ENCODE data around the gene SHQ1.

The SHQ1 gene

DNA sequence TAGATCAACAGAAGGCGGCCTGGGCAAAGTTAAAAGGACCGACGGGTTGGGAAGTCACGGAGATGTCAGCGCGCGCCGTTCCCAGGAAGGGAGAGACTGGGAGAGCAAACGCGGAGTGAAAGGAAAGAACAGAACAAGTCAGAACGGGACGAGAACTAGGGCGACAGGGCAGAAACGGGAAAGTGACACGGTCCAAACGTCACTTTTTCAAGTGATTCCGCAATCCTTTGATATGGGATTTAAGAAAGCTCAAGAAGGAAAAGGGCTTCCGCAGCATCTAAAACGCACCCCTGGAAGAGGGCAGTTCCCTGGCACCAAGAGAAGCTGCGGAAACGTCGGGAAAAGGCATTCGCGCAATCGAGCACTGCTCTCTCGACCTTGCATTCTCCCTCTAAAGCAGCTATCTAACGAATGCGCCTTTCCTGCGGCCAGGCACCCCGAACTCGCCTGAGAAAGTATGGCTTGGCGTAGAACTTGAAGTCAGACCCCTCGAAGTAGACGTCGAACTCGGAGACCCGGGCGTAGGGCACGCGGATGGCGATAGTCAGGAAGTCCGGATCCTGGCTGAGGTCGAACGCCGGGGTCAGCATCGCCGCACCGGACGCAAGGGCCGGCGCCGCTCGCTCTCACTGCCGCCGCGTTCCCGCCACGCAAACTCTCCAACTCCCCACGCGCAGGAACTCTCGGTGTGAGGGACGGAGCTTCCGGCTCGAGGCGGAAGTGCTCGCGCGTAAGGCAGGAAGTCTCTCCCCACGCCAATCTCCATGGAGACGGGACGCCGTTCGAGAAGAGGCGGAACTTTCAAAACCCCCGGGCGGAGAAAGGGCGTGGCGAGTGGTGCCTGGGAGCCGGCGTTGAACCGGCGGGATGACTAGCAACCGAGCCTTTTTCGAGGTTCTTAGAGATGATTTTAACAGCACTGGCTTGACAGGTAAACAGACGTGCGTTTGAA, at the start of gene SHQ1:
Gene SHQ1 (minus strand): TSS at position 695 of the 952 bp plus-strand sequence. CDS start 105 bp downstream, at position 590.
- H3K4me1 ChIP-seq (ENCODE audit: control insufficient read depth, insufficient read depth, low read length) = peaks cover 2% of the 10 kb centered on the region
- H3K4me3 ChIP-seq (ENCODE audit: low read depth, low read length) = peak within 1 kb of the TSS; percentile 99
- peak within 1 kb of the TSS; percentile 57 for H3K9ac ChIP-seq (ENCODE audit: low read depth, low read length)
- no peaks in the 10 kb centered on the region for H3K9me3 ChIP-seq (ENCODE audit: control insufficient read depth, insufficient read depth, low read length)
- no peaks in the 10 kb centered on the region for H3K36me3 ChIP-seq (ENCODE audit: control insufficient read depth, insufficient read depth, low read length)
- peaks cover 31% of the 10 kb centered on the region for H3K27me3 ChIP-seq (ENCODE audit: control insufficient read depth, insufficient read depth, low read length)

DNA sequence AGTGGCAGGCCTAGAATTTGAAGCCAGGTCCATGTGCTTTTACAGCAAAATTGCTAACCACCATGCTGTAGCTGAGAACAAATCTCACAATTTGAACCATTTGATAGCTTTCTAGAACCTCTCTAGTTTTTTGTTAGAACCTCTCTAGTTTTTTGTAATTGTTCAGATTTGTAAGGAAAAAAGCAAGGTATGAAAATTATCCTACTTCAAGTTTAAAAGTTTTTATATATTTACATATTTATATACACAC, 49.4 kb upstream of the SHQ1 start:
- H3K27me3 ChIP-seq (ENCODE audit: control insufficient read depth, insufficient read depth, low read length) = no peaks in the 10 kb centered on the region

DNA sequence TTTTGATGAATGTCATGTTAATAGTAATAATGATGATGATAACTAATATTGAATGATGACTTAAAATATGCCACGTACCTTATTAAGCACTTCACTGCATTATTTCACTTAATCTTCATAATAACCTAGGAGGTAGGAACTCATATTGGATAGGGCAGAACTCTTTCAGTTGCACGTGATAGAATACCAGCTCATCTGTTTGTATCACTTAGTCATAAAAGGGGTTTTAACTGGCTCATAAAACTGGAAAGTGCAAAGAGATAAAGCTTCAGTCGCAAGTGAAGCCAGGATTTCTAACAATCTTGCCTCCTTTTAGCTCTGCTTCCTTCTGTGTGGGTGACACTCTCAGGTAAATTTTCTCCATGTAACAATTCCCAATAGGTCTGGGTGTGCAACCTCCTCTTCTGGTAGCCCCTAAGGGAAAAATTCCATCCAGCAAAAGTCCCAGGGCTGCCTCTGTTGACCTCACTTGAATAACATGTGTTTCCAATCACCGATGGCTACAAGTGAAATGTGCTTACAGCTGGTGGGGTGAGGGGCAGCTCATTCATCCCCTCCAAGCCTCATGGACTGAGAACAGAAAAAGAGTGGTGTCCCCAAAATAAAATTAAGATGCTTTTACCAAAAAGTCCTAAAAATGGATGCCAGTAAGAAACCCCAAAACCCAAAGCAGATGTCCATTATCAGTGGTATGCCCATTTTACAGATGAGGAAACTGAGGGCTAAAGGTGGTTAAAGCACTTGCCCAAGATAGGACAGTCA, 48.9 kb upstream of the SHQ1 start:
- Histone ChIP-seq H3K4me1 (ENCODE audit: control insufficient read depth, insufficient read depth, low read length) (no peaks in the 10 kb centered on the region), H3K4me3 (ENCODE audit: low read depth, low read length) (no peak overlapping the region), H3K36me3 (ENCODE audit: control insufficient read depth, insufficient read depth, low read length) (no peaks in the 10 kb centered on the region), H3K27me3 (ENCODE audit: control insufficient read depth, insufficient read depth, low read length) (no peaks in the 10 kb centered on the region), H3K9ac (ENCODE audit: low read depth, low read length) (no peak overlapping the region), H3K9me3 (ENCODE audit: control insufficient read depth, insufficient read depth, low read length) (no peaks in the 10 kb centered on the region)

More for the DNA sequence above, 49.4 kb upstream of the SHQ1 start:
- Histone ChIP-seq H3K36me3 (ENCODE audit: control insufficient read depth, insufficient read depth, low read length) (no peaks in the 10 kb centered on the region), H3K9me3 (ENCODE audit: control insufficient read depth, insufficient read depth, low read length) (no peaks in the 10 kb centered on the region), H3K4me3 (ENCODE audit: low read depth, low read length) (no peak overlapping the region), H3K4me1 (ENCODE audit: control insufficient read depth, insufficient read depth, low read length) (no peaks in the 10 kb centered on the region), H3K9ac (ENCODE audit: low read depth, low read length) (no peak overlapping the region)

- peaks cover 19% of the 10 kb centered on the region for H3K27me3 ChIP-seq (ENCODE audit: control insufficient read depth, insufficient read depth, low read length)
- no peaks in the 10 kb centered on the region for H3K36me3 ChIP-seq (ENCODE audit: control insufficient read depth, insufficient read depth, low read length)
- no peaks in the 10 kb centered on the region for H3K9me3 ChIP-seq (ENCODE audit: control insufficient read depth, insufficient read depth, low read length)
- H3K4me3 ChIP-seq (ENCODE audit: low read depth, low read length) = no peak overlapping the region
- H3K4me1 ChIP-seq (ENCODE audit: control insufficient read depth, insufficient read depth, low read length) = no peaks in the 10 kb centered on the region
- no peak overlapping the region for H3K9ac ChIP-seq (ENCODE audit: low read depth, low read length)
Measured at GRCh38 chr3:72894976-72895552, 46.8 kb upstream of the SHQ1 start.

DNA sequence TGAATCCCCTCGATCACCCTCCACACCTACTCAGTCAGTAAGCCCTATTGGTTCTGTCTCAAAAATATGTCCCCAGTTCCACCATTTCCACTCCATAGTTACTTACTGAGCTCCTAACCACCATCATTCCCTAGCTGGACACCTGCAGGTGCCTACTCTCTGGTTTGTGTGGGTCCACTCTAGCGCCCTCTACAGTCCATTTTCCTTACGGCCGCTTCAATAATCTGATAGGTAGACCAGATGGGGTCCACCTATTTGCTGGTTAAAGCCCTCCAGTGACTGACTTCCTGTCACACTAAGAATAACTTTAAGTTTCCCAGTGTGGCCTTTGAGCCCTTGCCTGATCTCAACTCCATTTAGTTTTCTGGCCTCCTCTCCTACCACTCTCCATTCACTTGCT, 44.6 kb upstream of the SHQ1 start:
- peaks cover 36% of the 10 kb centered on the region for H3K27me3 ChIP-seq (ENCODE audit: control insufficient read depth, insufficient read depth, low read length)
- H3K4me3 ChIP-seq (ENCODE audit: low read depth, low read length) = no peak overlapping the region
- no peak overlapping the region for H3K9ac ChIP-seq (ENCODE audit: low read depth, low read length)
- no peaks in the 10 kb centered on the region for H3K9me3 ChIP-seq (ENCODE audit: control insufficient read depth, insufficient read depth, low read length)
- no peaks in the 10 kb centered on the region for H3K36me3 ChIP-seq (ENCODE audit: control insufficient read depth, insufficient read depth, low read length)
- H3K4me1 ChIP-seq (ENCODE audit: control insufficient read depth, insufficient read depth, low read length) = peaks cover 4% of the 10 kb centered on the region

DNA sequence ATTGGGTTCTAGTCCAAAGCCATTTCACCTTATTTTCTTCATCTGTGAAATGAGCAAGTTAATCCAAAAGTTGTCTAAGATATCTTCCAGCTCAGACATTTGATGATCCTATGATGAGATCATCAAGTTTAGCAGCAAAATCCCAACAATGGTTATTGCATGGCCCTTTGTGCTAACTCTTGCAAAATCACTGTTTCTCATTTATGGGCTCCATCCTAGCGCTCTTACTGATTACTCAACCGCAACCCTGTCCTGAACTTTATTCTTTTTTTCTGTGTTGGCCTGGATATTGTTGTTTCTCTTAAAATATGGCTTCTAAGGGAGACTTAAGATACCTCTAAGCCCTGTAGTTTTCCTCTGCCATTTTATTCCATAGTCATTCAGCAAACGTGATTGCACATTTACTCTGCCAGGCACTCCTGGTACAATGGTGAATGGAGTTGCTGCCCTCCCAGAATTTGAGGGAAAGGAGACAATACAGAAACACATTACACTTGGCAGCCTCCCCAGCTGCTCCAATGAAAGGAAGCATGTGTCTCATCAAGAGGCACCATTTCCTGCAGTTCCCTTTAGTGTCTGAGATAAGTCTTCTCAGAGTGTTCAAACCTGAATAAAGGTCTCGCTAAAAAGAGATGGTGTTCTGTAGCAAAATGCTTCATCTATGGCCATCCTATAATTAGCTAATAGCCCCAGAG, 44.0 kb upstream of the SHQ1 start:
- no peak overlapping the region for H3K9ac ChIP-seq (ENCODE audit: low read depth, low read length)
- no peak overlapping the region for H3K4me3 ChIP-seq (ENCODE audit: low read depth, low read length)
- H3K9me3 ChIP-seq (ENCODE audit: control insufficient read depth, insufficient read depth, low read length) = no peaks in the 10 kb centered on the region
- H3K4me1 ChIP-seq (ENCODE audit: control insufficient read depth, insufficient read depth, low read length) = peaks cover 5% of the 10 kb centered on the region
- no peaks in the 10 kb centered on the region for H3K36me3 ChIP-seq (ENCODE audit: control insufficient read depth, insufficient read depth, low read length)
- peaks cover 41% of the 10 kb centered on the region for H3K27me3 ChIP-seq (ENCODE audit: control insufficient read depth, insufficient read depth, low read length)

DNA sequence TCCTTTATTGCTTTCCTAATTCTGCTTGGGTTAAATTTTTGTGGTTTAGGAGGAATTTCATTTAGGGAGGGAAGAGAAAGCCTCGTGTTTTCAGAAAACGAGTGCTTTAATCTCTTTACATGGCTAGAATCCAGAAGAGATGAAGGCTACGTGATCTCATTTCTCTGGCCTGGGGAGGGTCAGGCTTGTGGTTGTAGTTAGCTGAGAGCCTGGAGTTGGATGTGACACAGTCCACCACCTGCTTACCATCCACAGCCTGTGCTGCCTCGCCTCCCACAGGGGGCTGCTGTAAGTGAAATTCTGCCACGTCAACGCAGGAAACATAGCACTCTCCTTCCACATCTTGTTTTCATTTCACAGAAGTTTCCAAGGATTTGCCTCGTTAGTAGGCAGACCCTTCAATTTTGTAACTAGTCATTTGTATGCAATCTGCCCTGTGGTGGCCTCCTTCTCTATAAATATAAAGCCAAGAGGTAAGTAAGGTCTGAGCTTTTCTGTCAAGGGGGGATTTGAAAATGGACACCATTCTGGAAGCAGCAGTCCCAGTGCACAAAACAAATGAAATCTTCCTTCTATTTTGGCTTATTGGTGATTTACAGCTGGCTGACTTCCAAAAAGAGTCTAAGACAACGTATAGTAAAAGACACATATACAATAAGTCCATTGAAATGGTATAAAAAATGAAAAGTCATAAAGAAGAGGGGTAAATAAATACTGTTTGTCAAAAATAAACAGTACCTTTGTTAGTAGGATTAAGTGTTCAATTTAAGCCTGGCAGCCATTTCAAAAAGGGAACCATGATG, 43.0 kb upstream of the SHQ1 start:
- no peak overlapping the region for H3K4me3 ChIP-seq (ENCODE audit: low read depth, low read length)
- H3K27me3 ChIP-seq (ENCODE audit: control insufficient read depth, insufficient read depth, low read length) = peaks cover 47% of the 10 kb centered on the region
- H3K36me3 ChIP-seq (ENCODE audit: control insufficient read depth, insufficient read depth, low read length) = no peaks in the 10 kb centered on the region
- no peaks in the 10 kb centered on the region for H3K9me3 ChIP-seq (ENCODE audit: control insufficient read depth, insufficient read depth, low read length)
- H3K9ac ChIP-seq (ENCODE audit: low read depth, low read length) = no peak overlapping the region
- peaks cover 9% of the 10 kb centered on the region for H3K4me1 ChIP-seq (ENCODE audit: control insufficient read depth, insufficient read depth, low read length)

- H3K9me3 ChIP-seq (ENCODE audit: control insufficient read depth, insufficient read depth, low read length) = no peaks in the 10 kb centered on the region
- peaks cover 47% of the 10 kb centered on the region for H3K27me3 ChIP-seq (ENCODE audit: control insufficient read depth, insufficient read depth, low read length)
- H3K9ac ChIP-seq (ENCODE audit: low read depth, low read length) = no peak overlapping the region
- H3K4me1 ChIP-seq (ENCODE audit: control insufficient read depth, insufficient read depth, low read length) = peaks cover 11% of the 10 kb centered on the region
- H3K36me3 ChIP-seq (ENCODE audit: control insufficient read depth, insufficient read depth, low read length) = no peaks in the 10 kb centered on the region
- H3K4me3 ChIP-seq (ENCODE audit: low read depth, low read length) = no peak overlapping the region
Measured at GRCh38 chr3:72890166-72890925, 42.1 kb upstream of the SHQ1 start.

GRCh38 chr3:72889310-72890165, 41.3 kb upstream of the SHQ1 start:
- Histone ChIP-seq H3K4me3 (ENCODE audit: low read depth, low read length) (no peak overlapping the region), H3K4me1 (ENCODE audit: control insufficient read depth, insufficient read depth, low read length) (peaks cover 11% of the 10 kb centered on the region), H3K27me3 (ENCODE audit: control insufficient read depth, insufficient read depth, low read length) (peaks cover 49% of the 10 kb centered on the region), H3K36me3 (ENCODE audit: control insufficient read depth, insufficient read depth, low read length) (no peaks in the 10 kb centered on the region), H3K9me3 (ENCODE audit: control insufficient read depth, insufficient read depth, low read length) (no peaks in the 10 kb centered on the region), H3K9ac (ENCODE audit: low read depth, low read length) (no peak overlapping the region)

Measured in iPS-15b (cell line).